GM19438 (cell line): ENCODE data around the gene MBIP.

Experiments used
- ATAC-seq: cut with Tn5 transposase; IDR thresholded peaks from one replicate; pipeline ENCODE4 v1.9.1; 2021; ENCODE audit warnings: low read depth; ENCODE audit not compliant: unreplicated experiment

Gene MBIP

GRCh38 chr14:36315159-36315853 lies 5.1 kb downstream of the MBIP start:
- ATAC-seq: no peak

- ATAC-seq: no peak
Measured at GRCh38 chr14:36313898-36314297, 6.5 kb downstream of the MBIP start.

- ATAC-seq: no peak
Measured at GRCh38 chr14:36313206-36313605, 7.2 kb downstream of the MBIP start.

GRCh38 chr14:36306836-36307235 lies 13.6 kb downstream of the MBIP start:
- ATAC-seq: no peak

- no peak for ATAC-seq
Measured at GRCh38 chr14:36304895-36305294, 15.5 kb downstream of the MBIP start.

GRCh38 chr14:36303960-36304359 lies 16.5 kb downstream of the MBIP start:
- ATAC-seq: no peak

GRCh38 chr14:36302823-36303222 lies 17.6 kb downstream of the MBIP start:
- no peak for ATAC-seq

GRCh38 chr14:36301159-36301558 lies 19.3 kb downstream of the MBIP start:
- no peak for ATAC-seq

GRCh38 chr14:36300337-36300736 lies 20.1 kb downstream of the MBIP start:
- ATAC-seq: no peak

GRCh38 chr14:36295642-36296627 lies 24.5 kb downstream of the MBIP start:
- ATAC-seq: no peak

- no peak for ATAC-seq
Measured at GRCh38 chr14:36294543-36294942, 25.9 kb downstream of the MBIP start.

- no peak for ATAC-seq
Measured at GRCh38 chr14:36293824-36294223, 26.6 kb downstream of the MBIP start.

GRCh38 chr14:36289954-36290353 lies 30.5 kb downstream of the MBIP start:
- no peak for ATAC-seq

GRCh38 chr14:36288496-36288895 lies 31.9 kb downstream of the MBIP start:
- no peak for ATAC-seq

- ATAC-seq: no peak
Measured at GRCh38 chr14:36284971-36285595, 35.4 kb downstream of the MBIP start.

- no peak for ATAC-seq
Measured at GRCh38 chr14:36281309-36281708, 39.1 kb downstream of the MBIP start.

GRCh38 chr14:36279306-36280190 lies 40.9 kb downstream of the MBIP start:
- no peak for ATAC-seq

GRCh38 chr14:36275741-36276140 lies 44.7 kb downstream of the MBIP start:
- no peak for ATAC-seq

GRCh38 chr14:36271939-36272907 lies 48.2 kb downstream of the MBIP start:
- no peak for ATAC-seq
